ENCODE data around the gene SLC4A8.

The SLC4A8 gene

GRCh38 chr12:51424662-51425539, at the start of gene SLC4A8:
SLC4A8 (plus strand) TSS chr12:51424831; CDS start chr12:51424988, 157 bp downstream.
- TF ChIP-seq CTCF (IDR thresholded peaks at IDR 0.05; ENCODE audit: low read depth, low read length), result peak; percentile 89
- DNase-seq (ENCODE audit: extremely low read depth, low read depth), result peak; percentile 72

- DNase-seq (ENCODE audit: extremely low read depth, low read depth), result no peak
Observed at GRCh38 chr12:51374856-51375255, 49.8 kb upstream of the SLC4A8 start.

GRCh38 chr12:51377099-51377984, 47.3 kb upstream of the SLC4A8 start:
- no peak for DNase-seq (ENCODE audit: extremely low read depth, low read depth)
- TF ChIP-seq CTCF (IDR thresholded peaks at IDR 0.05; ENCODE audit: low read depth, low read length), result no peak; the same call in 1 of the 2 replicates

More at GRCh38 chr12:51374856-51375255, 49.8 kb upstream of the SLC4A8 start:
- no peak for TF ChIP-seq CTCF (IDR thresholded peaks at IDR 0.05; ENCODE audit: low read depth, low read length)

GRCh38 chr12:51378749-51379148, 45.9 kb upstream of the SLC4A8 start:
- DNase-seq (ENCODE audit: extremely low read depth, low read depth), result no peak
- TF ChIP-seq CTCF (IDR thresholded peaks at IDR 0.05; ENCODE audit: low read depth, low read length), result no peak

GRCh38 chr12:51379571-51379970, 45.1 kb upstream of the SLC4A8 start:
- no peak for DNase-seq (ENCODE audit: extremely low read depth, low read depth)
- TF ChIP-seq CTCF (IDR thresholded peaks at IDR 0.05; ENCODE audit: low read depth, low read length), result no peak

- DNase-seq (ENCODE audit: extremely low read depth, low read depth), result no peak
Observed at GRCh38 chr12:51381226-51382079, 43.2 kb upstream of the SLC4A8 start.

More at GRCh38 chr12:51381226-51382079, 43.2 kb upstream of the SLC4A8 start:
- TF ChIP-seq CTCF (IDR thresholded peaks at IDR 0.05; ENCODE audit: low read depth, low read length), result no peak
